Erythroblast (primary cell): ENCODE results near the gene GPR157.

Source experiments
- DNase-seq, 2 experiments: peaks; one replicate each; lab custom pipeline; 2025; lab: John Stamatoyannopoulos, UW
- GATA1 ChIP-seq: IDR thresholded peaks from 2 replicates; pipeline ENCODE4 v1.6.1; 2011; ENCODE audit warnings: low read depth, mild to moderate bottlenecking, control low read depth, low read length, moderate library complexity
- POLR2A ChIP-seq: IDR thresholded peaks from 2 replicates; pipeline ENCODE4 v1.6.1; 2011; ENCODE audit warnings: mild to moderate bottlenecking, low read length

GPR157 gene

DNA sequence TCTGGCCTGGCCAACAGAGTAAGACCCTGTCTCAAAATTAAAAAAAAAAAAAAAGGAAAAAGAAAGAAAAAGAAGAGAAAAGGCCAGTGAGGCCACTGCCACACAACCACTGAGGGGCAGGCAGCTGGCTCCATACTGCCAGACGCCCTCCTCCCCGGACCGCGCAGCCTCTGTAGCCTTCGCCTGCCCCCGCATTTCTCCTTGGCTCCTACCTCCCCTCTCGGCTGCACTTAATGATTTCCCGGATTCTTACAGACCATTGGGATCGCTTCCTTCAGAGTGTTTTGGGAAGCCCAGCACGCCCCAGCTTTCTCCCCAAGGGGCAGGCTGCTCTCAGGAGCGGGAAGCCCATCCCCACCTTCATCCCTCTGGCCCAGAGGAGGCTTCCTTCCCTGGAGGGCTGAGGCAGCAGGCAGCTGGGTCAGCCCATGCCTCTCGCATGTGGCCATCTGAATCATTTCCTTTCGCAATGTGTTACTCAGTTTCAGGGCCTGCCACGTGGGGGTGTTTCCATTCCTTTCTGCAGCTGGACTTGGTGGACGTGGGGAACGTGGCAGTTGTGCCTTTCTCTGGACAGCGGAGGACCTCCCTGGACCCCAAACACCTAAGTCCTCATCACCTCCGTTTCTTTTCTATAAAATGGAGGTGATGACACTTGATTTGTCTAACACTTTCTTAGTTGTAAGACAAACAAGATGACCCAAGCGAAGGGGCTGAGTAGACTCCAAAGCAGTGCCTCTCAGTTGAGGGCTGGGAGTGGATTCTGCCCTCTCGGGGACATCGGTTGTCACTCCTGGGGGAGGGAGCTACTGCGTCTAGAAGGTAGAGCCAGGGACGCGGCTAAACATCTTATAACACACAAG, 61.7 kb downstream of the GPR157 start:
- no peak for DNase-seq
- TF ChIP-seq GATA1 (no peak), POLR2A (no peak)

DNA sequence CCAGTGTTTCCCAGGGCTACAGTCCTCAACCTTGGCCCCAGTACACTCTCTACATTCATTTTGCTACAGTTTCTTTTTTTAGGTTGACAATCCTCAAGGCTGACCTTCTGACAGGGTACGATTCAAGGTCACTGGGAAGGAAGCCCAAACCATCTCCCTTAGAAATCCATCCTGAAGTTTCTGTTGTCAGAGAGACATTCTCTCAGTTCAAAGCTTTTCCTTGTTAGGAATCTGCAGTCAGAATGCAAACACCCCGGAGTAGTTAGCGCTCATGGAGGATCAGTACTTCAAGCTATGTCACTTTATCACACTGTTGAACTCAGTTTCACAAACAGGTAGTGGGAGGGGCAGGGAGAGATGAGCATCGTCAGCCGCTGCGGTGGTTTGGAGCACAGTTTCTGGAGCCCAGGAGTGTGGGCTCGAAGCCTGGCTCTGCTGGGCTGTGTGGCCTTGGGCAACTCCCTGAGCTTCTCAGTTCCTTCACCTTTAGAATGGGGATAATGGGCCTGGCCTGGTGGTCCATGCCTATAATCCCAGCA, 63.6 kb downstream of the GPR157 start:
- no peak for TF ChIP-seq GATA1
- TF ChIP-seq POLR2A, result no peak
- DNase-seq, result no peak

DNA sequence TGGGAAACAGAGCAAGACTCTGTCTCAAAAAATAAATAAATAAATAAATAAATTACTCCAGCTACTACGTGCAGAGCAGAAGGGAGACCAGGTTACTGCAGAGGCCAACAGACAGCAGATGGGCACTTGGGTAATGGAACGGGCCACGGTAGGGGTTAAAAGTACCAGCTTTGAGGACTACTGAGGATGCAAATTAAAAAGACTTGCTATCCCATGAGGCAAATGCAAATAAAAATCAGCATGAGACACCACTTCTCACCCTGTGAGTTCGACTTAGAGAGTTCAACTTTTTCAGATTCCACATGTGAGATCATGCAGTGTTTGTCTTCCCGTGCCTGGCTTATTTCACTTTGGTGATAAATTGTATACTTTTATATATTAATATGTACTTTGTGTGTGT, 66.1 kb downstream of the GPR157 start:
- TF ChIP-seq POLR2A (no peak), GATA1 (no peak)
- DNase-seq, result no peak

DNA sequence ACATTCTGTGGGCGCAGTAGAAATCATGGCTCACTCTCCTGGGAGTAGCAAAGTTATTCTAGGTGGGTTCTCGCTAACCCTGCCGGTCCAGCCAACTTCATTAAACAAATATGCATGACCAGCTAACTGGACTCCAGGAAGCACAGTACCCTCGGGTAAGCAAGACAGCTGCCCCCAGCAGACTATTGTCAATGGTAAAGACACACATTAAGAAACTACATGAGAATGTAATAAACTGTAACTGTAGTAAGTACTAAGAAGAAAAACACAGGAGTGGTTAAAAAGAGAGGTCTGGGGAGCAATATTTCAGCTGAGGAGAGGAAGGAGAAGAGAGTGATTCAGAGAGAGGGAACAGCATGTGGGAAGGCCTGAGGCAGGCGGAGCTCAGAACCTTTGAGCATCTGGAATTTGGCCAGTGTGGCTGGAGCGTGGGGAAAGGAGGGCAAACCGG, 66.9 kb downstream of the GPR157 start:
- TF ChIP-seq POLR2A (no peak), GATA1 (no peak)
- no peak for DNase-seq

DNA sequence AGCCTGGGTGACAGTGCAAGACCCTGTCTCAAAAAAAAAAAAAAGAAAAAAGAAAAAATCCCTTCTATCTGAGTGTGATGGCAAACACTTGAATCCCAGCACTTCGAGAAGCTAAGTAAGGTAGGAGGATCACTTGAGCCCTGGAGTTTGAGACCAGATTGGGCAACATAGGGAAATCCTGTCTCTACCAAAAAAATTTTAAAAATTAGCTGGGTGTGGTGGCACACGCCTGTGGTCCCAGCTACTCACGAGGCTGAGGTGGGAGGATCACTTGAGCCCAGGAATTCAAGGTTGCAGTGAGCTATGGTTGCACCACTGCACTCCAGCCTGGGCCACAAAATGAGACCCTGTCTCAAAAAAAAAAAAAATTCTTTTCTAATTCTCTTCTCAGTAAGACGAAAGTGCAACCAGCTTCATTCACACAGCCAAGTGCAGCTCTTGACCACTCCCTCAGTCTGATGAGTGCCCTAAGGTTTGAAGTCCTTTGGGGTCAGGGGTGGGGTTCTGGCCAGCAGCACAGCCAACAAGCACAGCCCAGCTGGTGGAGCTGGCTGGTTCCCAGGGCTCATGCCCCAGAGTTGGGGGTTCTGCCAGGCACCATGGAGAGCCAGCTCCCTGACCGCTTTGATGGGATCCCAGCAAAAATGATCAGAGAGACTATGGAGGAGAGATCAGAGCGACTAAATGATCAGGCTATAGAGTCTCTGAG, 67.5 kb downstream of the GPR157 start:
- no peak for DNase-seq
- TF ChIP-seq GATA1 (no peak), POLR2A (no peak)

DNA sequence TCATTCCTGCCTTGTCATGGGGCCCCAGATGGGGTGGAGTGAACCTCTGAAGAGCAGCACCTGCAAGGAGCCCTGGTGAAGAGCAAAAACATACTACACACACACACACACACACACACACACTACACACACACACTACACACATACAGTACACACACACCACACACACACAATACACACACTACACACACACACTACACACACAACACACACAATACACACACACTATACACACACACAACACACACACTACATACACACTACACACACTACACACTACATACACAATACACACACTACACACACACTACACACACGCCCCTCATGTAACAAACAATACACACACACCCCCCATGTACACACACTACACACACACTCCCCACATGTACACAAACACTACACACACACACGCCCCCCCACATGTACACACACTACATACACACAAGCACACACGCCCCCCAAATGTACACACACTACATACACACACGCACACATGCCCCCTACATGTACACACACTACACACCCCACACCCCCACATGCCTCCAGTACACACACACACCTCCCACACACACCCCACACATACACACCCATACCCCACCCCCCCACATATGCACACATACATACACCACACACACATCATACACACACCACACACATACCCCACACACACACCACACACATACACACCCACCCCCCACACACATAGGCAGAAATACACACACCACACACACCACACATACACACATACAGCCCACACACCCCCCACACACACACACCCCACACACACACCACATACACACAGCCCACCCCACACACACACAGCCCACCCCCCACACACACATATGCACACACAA, 68.8 kb downstream of the GPR157 start:
- no peak for DNase-seq
- TF ChIP-seq POLR2A (no peak), GATA1 (no peak)

DNA sequence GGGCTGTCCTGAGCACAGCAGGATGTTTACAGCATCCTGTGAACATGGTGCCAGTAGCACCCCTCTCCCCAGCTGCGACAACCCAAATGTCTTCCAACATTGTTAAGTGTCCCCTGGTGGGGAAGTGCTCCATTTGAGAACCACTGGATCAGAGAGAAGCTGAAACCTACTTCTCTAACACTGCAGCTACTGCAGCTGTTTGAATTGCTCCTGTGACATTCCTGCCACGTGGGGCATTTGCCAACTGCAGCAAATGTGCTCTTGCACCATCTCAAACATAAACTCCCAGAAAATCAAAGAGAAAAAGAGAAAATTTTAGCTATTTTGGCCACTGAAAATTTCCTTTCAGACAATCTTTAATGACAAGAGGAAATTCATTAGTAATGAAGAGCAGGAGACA, 70.4 kb downstream of the GPR157 start:
- TF ChIP-seq POLR2A (no peak), GATA1 (no peak)
- no peak for DNase-seq

DNA sequence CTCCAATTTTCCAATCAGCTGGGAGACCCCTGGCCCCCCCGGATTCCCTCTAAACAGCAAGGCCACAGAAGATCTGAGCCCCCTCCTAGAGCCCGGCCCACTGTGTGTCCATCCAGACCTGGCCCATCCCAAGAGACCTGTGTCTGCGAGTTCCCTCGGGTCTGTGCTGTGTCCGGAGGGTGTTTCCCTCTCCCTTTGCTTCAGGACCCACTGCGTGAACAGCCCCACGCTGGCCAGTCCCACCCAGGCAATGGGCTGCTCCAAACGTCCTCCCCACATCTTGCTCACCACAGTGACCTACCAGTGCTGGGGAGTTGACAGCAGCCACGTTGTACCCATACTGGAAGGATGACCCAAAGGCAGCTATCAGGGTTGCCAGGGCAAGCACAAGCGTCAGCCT, 71.1 kb downstream of the GPR157 start:
- DNase-seq, result no peak
- no peak for TF ChIP-seq GATA1
- TF ChIP-seq POLR2A, result no peak

DNA sequence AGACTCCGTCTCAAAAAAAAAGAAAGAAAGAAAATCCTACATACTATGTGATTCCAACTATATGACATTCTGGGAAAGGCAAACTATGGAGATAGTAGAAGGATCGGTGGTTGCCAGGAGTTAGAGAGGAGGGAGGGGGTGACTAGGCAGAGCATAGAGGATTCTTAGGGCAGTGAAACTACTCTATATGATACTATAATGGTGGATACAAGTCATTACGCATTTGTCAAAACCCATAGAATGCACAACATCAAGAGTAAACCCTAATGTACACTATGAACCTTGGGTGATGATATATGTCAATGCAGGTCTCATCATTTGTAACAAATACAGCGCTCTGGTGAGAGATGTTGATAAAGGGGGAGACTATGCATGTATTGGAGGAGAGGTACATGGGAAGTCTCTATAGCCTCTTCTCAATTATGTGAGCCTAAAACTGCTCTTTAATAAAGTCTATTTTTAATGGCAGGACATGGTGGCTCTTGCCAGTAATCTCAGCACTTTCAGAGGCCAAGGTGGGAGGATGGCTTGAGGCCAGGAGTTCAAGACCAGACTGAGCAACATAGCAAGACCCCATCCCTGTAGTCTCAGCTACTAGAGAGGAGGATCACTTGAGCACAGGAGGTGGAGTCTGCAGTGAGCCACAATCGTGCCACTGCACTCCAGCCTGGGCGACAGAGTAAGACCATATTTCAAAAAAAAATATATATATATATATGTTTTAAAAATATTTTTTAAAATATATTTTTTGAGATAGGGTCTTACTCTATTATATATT, 76.4 kb downstream of the GPR157 start:
- TF ChIP-seq POLR2A, result no peak
- TF ChIP-seq GATA1, result no peak
- no peak for DNase-seq

DNA sequence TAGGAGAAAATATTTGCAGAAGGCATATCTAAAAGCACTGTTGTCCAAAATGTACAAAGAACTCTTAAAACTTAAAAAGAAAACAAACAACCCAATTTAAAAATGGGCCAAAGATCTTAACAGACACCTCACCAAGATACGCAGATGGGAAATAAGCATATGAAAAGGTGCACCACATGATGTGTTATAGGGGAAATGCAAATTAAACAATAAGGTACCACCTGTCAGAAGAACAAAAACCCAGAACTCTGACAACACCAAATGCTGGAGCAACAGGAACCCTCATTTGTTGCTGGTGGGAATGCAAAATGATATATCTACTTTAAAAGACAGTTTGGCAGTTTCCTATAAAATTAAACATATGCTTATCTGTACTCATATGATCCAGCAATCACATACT, 77.5 kb downstream of the GPR157 start:
- no peak for DNase-seq
- TF ChIP-seq GATA1 (no peak), POLR2A (no peak)

DNA sequence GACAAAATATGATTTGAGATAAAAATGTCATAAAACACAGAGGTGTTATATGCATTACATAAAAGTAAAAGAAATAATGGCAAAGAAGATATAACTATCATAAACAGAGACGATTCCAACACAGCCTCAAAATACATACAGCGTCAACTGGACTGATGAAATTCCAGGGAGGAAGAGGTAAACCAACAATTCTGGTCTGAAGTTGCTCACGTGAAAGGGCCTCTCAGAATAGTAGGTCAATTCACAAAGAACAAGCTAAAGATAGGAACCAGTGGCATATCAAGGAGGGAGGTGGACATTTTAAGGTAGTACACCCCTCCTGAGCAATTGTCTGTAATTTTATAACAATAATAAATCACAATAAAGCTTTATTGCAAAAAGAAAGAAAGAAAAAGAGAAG, 78.1 kb downstream of the GPR157 start:
- no peak for DNase-seq
- no peak for TF ChIP-seq POLR2A
- no peak for TF ChIP-seq GATA1
